GM12874 (cell line): Measurements from ENCODE around the gene POP4.

Source experiments
- TF ChIP-seq, protein P1 (sequence below): IDR thresholded peaks from 2 replicates; pipeline ENCODE4 v1.5.1; 2011; ENCODE audit warnings: low read depth, mild to moderate bottlenecking, control low read depth, low read length, moderate library complexity; ENCODE audit not compliant: insufficient read depth

Gene POP4

GRCh38 chr19:29629836-29630534, 23.9 kb downstream of the POP4 start:
- TF ChIP-seq, protein P1, sequence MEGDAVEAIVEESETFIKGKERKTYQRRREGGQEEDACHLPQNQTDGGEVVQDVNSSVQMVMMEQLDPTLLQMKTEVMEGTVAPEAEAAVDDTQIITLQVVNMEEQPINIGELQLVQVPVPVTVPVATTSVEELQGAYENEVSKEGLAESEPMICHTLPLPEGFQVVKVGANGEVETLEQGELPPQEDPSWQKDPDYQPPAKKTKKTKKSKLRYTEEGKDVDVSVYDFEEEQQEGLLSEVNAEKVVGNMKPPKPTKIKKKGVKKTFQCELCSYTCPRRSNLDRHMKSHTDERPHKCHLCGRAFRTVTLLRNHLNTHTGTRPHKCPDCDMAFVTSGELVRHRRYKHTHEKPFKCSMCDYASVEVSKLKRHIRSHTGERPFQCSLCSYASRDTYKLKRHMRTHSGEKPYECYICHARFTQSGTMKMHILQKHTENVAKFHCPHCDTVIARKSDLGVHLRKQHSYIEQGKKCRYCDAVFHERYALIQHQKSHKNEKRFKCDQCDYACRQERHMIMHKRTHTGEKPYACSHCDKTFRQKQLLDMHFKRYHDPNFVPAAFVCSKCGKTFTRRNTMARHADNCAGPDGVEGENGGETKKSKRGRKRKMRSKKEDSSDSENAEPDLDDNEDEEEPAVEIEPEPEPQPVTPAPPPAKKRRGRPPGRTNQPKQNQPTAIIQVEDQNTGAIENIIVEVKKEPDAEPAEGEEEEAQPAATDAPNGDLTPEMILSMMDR: no peak

GRCh38 chr19:29630655-29631054, 24.6 kb downstream of the POP4 start:
- TF ChIP-seq, protein P1: no peak

- TF ChIP-seq, protein P1: no peak
These were observed 25.4 kb downstream of the POP4 start for GRCh38 chr19:29631450-29631849.

DNA sequence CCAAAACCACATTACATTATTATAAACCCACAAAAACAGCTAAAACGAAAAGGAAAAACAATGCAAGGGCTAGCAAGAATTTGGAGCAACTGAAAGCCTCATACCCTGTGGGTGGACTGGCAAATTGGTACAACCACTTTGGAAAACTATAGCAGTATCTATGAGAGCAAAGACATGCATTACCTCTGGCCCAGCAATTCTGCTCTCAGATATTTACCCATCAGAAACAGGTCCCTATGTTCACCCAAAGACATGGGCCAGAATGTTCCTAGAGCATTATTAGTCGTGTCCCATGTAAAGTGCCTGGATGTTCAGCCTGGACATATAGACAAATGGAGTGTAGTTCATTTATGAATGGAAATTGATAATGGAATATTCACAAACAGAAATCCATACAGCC, 27.9 kb downstream of the POP4 start:
- TF ChIP-seq, protein P1: no peak

DNA sequence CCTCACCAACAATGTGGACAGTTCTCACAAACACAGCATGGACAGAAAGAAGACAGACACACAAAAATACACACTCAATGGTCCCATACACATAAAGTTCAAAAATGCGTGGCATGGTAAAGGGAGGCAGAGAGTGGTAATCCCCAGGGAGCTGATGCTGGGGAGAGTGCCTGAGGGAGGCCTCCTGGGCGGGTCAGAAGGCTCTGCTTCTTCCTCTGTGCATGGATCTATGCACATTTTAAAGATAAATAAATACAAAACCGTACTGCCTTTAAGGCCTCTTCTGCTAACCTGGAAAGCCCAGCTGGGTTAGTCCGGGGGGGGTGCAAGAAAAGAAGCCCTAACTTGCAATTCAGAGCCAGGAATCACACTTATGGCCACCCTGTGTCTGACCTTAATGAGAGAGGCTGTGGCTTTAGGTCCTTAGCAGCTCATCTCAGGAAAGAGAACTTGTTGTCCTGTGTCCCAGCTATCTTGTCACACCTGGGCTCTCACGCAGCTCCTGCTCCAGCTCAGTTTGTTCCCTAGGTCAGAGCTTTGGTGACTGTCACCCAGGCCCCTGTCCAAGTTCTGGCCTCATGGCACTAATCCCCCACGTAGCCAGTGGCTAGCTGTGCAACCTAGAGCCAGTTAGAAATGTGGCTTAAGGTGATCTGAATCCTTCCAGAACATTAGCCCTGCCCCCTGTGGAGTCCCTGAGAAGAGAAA, 28.5 kb downstream of the POP4 start:
- TF ChIP-seq, protein P1: no peak

DNA sequence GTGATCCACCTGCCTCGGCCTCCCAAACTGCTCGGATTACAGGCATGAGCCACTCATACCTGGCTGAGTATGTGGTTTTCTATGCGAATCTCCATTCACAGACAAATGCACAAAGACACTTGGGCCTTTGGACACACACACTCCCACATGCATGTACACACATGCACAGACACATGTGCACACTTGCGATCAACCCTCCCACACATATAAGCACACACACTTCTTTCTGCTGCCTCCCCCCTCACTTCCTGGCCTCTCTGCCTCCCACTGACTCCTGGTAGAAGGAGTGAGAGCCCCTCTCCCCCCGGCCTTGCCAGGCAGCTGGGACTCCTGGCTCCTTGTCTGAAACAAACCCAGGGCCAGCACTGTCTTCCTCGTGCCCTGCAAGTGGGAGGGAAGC, 29.9 kb downstream of the POP4 start:
- TF ChIP-seq, protein P1: no peak

DNA sequence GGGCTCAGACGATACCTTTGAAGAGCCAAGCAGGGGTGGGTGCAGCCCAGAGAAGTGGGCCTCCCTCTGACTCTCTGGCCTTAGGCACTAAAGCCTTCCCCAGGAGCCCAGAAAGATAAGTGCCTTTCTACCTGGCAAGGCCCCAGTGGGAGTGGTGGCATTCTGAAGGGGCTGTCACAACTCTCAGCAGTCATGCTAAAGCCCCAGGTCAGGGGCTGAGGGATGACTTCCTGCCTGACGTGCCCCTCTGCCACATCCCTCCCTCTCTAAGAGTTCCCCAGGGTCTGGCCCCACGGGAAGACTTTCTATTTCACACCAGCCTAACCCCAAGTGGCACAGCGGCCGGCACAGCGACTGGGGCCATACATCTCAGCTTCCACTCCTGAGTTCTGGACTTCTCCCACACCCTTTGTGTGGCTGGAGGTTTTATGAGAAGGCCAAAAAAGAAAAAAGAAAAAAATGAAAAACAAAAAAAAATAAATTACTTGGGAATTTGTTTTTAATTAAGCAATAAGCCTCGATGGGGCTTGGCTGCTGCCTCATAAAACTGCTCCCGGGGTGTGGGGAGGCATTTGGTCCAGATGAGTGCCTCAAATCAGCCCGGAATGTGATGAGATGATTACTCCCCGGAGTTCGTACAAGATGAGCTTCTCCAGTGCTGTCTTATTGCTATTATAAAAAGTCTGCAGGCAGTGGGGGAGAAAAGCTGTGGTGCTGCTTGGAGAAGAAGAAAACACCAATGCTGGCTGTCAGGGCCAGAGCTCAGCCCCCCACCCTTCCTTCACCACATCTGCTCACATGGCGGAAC, 30.7 kb downstream of the POP4 start:
- TF ChIP-seq, protein P1: no peak
